Measurements from ENCODE around the gene POLN.

DNA sequence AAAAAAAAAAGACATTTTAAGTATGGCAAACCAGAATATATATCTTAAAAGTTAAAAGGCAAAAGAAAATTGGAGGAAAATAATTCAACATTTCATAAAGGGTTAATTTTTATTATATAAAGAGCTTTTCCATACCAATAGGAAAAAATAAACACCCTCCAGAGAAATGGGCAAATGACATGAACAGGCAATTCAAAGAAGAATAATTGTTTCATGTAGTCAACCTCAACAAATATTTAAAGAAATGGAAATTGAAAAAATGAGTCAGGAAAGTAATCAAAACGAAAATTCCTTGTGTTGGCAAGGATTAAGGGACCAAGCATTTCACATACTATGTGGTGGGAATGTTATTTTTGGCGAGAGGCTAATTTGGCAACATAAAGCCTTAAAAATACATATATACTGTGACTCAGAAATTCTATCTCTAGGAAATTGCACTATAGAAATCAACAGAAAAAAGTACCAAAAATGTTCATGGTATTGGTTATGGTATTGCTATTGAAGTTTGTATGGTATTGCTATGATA lies 87.6 kb downstream of the POLN start:
- TF ChIP-seq POLR2A (IDR thresholded peaks at IDR 0.05) (no peak), EP300 (IDR thresholded peaks at IDR 0.05) (no peak), CTCF (IDR thresholded peaks at IDR 0.05) (no peak), POLR2AphosphoS5 (IDR thresholded peaks at IDR 0.05) (no peak)

Data from stomach (tissue), 4 donors.